Esophagus squamous epithelium (tissue), 5 donors: ENCODE measurements around the gene PRPSAP1. TPM values are rescaled to one million over a fixed set of nuclear protein-coding genes. Genes with fewer than 3 reads are reported as not detected.
"Not testable (repeated sequence)": the region's sequence is repeated elsewhere in the genome, so short reads cannot be mapped to it uniquely, and the experiment has no call there.

Experiments used
- DNase-seq: peaks from one replicate; lab custom pipeline; 2025; lab: John Stamatoyannopoulos, UW
- H3K27ac ChIP-seq, 4 donors: fragments of 200-600 bp; sonication (generic); one replicate each; pipeline ENCODE4 v1.5.1; 2016 to 2019; ENCODE audit warnings: mild to moderate bottlenecking in 1 of 4
- H3K27me3 ChIP-seq, 4 donors: fragments of 200-600 bp; sonication (generic); 1 replicate in 3 of 4; 2 replicates in 1 of 4; pipeline versions ENCODE4 v1.5.1 to v1.6.0; 2017 to 2021; ENCODE audit warnings: antibody characterized with exemption in 1 of 4
- H3K36me3 ChIP-seq, 3 donors: fragments of 200-600 bp; sonication (generic); one replicate each; pipeline ENCODE4 v1.5.1; 2016 to 2019
- H3K4me1 ChIP-seq, 3 donors: fragments of 200-600 bp; sonication (generic); one replicate each; pipeline ENCODE4 v1.5.1; 2017 to 2019
- H3K4me3 ChIP-seq, 4 donors: fragments of 200-600 bp; sonication (generic); 1 replicate in 3 of 4; 2 replicates in 1 of 4; pipeline ENCODE4 v1.5.1; 2016 to 2019; ENCODE audit warnings: mild to moderate bottlenecking in 2 of 4, moderate library complexity in 1 of 4
- H3K9me3 ChIP-seq, 3 donors: fragments of 200-600 bp; sonication (generic); one replicate each; pipeline ENCODE4 v1.5.1; 2016 to 2019
- CTCF ChIP-seq, 6 experiments: fragments of 450-650 bp in 4 of 6; fragments of 200-600 bp in 2 of 6; sonication (generic) in 2 of 6; IDR thresholded peaks; one replicate each; pipeline ENCODE4 v1.5.1; 2016 to 2019; ENCODE audit warnings: antibody characterized with exemption in 6 of 6, mild to moderate bottlenecking in 4 of 6, moderate library complexity in 4 of 6
- POLR2A ChIP-seq, 4 donors: fragments of 450-650 bp; IDR thresholded peaks; one replicate each; pipeline ENCODE4 v1.6.1; 2017; ENCODE audit warnings: antibody characterized with exemption in 4 of 4, mild to moderate bottlenecking in 4 of 4, moderate library complexity in 3 of 4
- WGBS, 2 donors: methylation state at CpG; one replicate each; pipeline ENCODE4 v1.1.5; 2018; 5-methylcytosine and 5-hydroxymethylcytosine counted together
- intact Hi-C: fragments of 100-400 bp; cut with DNase I; formaldehyde crosslinking; loops from one replicate; pipeline ENCODE4 v1.15.0; 2022
- total RNA-seq, 4 donors: library from RNA; depleted of rRNA; stranded (reverse); fragments of >200 nt; gene quantifications; one replicate each; pipeline ENCODE4 v1.1.0, GENCODE V29; 2016
- donor health status: DM: yes; HTN: yes; CAD: no.

PRPSAP1 gene
- total RNA-seq, 4 donors from 2014 or later = 36.0 to 68.6 (median 49.5) TPM

GRCh38 chr17:76307966-76308338, 45.8 kb downstream of the PRPSAP1 start, which contains the start of gene QRICH2:
Gene QRICH2 (minus strand): TSS chr17:76308276. CDS start chr17:76307998, 278 bp downstream.
- Histone ChIP-seq H3K27ac (no peak within 1 kb of the TSS), H3K9me3 (no peaks in the 10 kb centered on the region), H3K27me3 (no peaks in the 10 kb centered on the region), H3K4me3 (no peak within 1 kb of the TSS), H3K36me3 (peaks cover 0 to 60% (median 8%) of the 10 kb centered on the region in 3 donors), H3K4me1 (peaks cover 0 to 10% (median 0%) of the 10 kb centered on the region in 3 donors)
- TF ChIP-seq CTCF (IDR thresholded peaks at IDR 0.05) (no peak), POLR2A (IDR thresholded peaks at IDR 0.05) (no peak)
- 95 to 100% methylated on average over 1 to 7 of the region's 44 CpGs for WGBS, 2 donors
- intact Hi-C loops = loop anchor here (5.0 kb wide), 1 partner anchor 89 kb away; no protein-coding TSS in a partner anchor
- no peak for DNase-seq

GRCh38 chr17:76307299-76307965, 46.3 kb downstream of the PRPSAP1 start:
- Histone ChIP-seq H3K9me3 (no peaks in the 10 kb centered on the region), H3K27me3 (no peaks in the 10 kb centered on the region), H3K27ac (no peak overlapping the region), H3K4me3 (no peak overlapping the region), H3K36me3 (peaks cover 0 to 55% (median 5%) of the 10 kb centered on the region in 3 donors), H3K4me1 (peaks cover 0 to 12% (median 0%) of the 10 kb centered on the region in 3 donors)
- DNase-seq = no peak
- intact Hi-C loops = loop anchor here (5.0 kb wide), 1 partner anchor 90 kb away; no protein-coding TSS in a partner anchor
- TF ChIP-seq CTCF (IDR thresholded peaks at IDR 0.05) = no peak
- TF ChIP-seq POLR2A (IDR thresholded peaks at IDR 0.05) = no peak
- 96% methylated on average over 15 to 37 of the region's 58 CpGs for WGBS, 2 donors

GRCh38 chr17:76305135-76305454, 48.6 kb downstream of the PRPSAP1 start:
- WGBS, 2 donors = 100% methylated on average over 2 to 3 of the region's 3 CpGs
- intact Hi-C loops = loop anchor here (5.0 kb wide), 1 partner anchor 92 kb away; no protein-coding TSS in a partner anchor
- DNase-seq, H3K4me3 ChIP-seq, H3K27ac ChIP-seq, H3K27me3 ChIP-seq, H3K9me3 ChIP-seq: not testable (repeated sequence)
- Histone ChIP-seq H3K4me1 (peaks cover 0 to 12% (median 0%) of the 10 kb centered on the region in 3 donors), H3K36me3 (peaks cover 0 to 32% (median 0%) of the 10 kb centered on the region in 3 donors)

- 77 to 83% methylated on average over 15 to 17 of the region's 17 CpGs for WGBS, 2 donors
- Histone ChIP-seq H3K9me3 (no peaks in the 10 kb centered on the region), H3K36me3 (peaks cover 0 to 28% (median 0%) of the 10 kb centered on the region in 3 donors), H3K27me3 (no peaks in the 10 kb centered on the region), H3K4me3 (no peak overlapping the region), H3K27ac (no peak overlapping the region), H3K4me1 (peaks cover 0 to 12% (median 0%) of the 10 kb centered on the region in 3 donors)
- no peak for TF ChIP-seq CTCF (IDR thresholded peaks at IDR 0.05)
- no peak for DNase-seq
- intact Hi-C loops = loop anchor here (5.0 kb wide), 1 partner anchor 93 kb away; no protein-coding TSS in a partner anchor
Observed at GRCh38 chr17:76304226-76305134, 49.2 kb downstream of the PRPSAP1 start.

- peaks cover 0 to 11% (median 0%) of the 10 kb centered on the region in 3 donors for H3K36me3 ChIP-seq
- no peak overlapping the region for H3K4me3 ChIP-seq
- 83 to 95% methylated on average over 3 of the region's 3 CpGs for WGBS, 2 donors
- H3K27ac ChIP-seq = no peak overlapping the region
- no peak for TF ChIP-seq CTCF (IDR thresholded peaks at IDR 0.05)
- TF ChIP-seq POLR2A (IDR thresholded peaks at IDR 0.05) = no peak
- intact Hi-C loops = no loop called here
- no peak for DNase-seq
- H3K27me3 ChIP-seq = no peaks in the 10 kb centered on the region
- no peaks in the 10 kb centered on the region for H3K4me1 ChIP-seq
- no peaks in the 10 kb centered on the region for H3K9me3 ChIP-seq
Observed at GRCh38 chr17:76297436-76297835, 56.3 kb downstream of the PRPSAP1 start.
